CD4-positive, alpha-beta memory T cell (primary cell): ENCODE data around the gene LRIG1. TPM values are rescaled to one million over a fixed set of nuclear protein-coding genes. Genes with fewer than 3 reads are reported as not detected.

Experiments
- CTCF ChIA-PET: fragments of 350-600 bp; sonication (Branson Sonifier 250); formaldehyde crosslinking; loops from one replicate; lab custom pipeline; 2021; ENCODE audit warnings: inconsistent platforms; ENCODE audit not compliant: partially characterized antibody; lab: Charles Lee
- POLR2A ChIA-PET: fragments of 350-600 bp; sonication (Branson Sonifier 250); formaldehyde crosslinking; loops from one replicate; lab custom pipeline; 2021; ENCODE audit not compliant: partially characterized antibody; lab: Charles Lee
- DNase-seq, 5 donors: peaks; one replicate each; pipeline versions ENCODE4 v3.0.0 to v3.0.0-alpha.2; 2020 to 2022; ENCODE audit warnings: mixed read lengths in 1 of 5
- H3K27ac ChIP-seq: one replicate; pipeline ENCODE4 v1.7.0; 2013; ENCODE audit warnings: low read depth, low read length
- H3K27me3 ChIP-seq: 2 replicates; pipeline ENCODE4 v1.7.0; 2013; ENCODE audit warnings: mild to moderate bottlenecking, low read length, moderate library complexity; ENCODE audit not compliant: insufficient read depth
- H3K36me3 ChIP-seq: 2 replicates; pipeline ENCODE4 v1.7.0; 2013; ENCODE audit warnings: mild to moderate bottlenecking, low read length, moderate library complexity; ENCODE audit not compliant: insufficient read depth
- H3K4me1 ChIP-seq: 2 replicates; pipeline ENCODE4 v1.7.0; 2013; ENCODE audit warnings: mild to moderate bottlenecking, low read length, moderate library complexity; ENCODE audit not compliant: insufficient read depth
- H3K4me3 ChIP-seq, 2 donors: one replicate each; pipeline ENCODE4 v1.7.0; 2013; ENCODE audit warnings: low read length in 2 of 2, mild to moderate bottlenecking in 1 of 2
- H3K9me3 ChIP-seq, 2 donors: one replicate each; pipeline ENCODE4 v1.7.0; 2013; ENCODE audit warnings: low read length in 2 of 2, control low read depth in 1 of 2; ENCODE audit not compliant: control insufficient read depth in 1 of 2
- H3K27ac Mint-ChIP-seq, 7 donors: one replicate each; pipeline ENCODE4 v1.8.0; 2020 to 2021; ENCODE audit warnings: mixed read lengths in 7 of 7, mild to moderate bottlenecking in 6 of 7, inconsistent platforms in 3 of 7, moderate library complexity in 3 of 7
- H3K27me3 Mint-ChIP-seq, 2 donors: one replicate each; pipeline ENCODE4 v1.8.0; 2020 to 2021; ENCODE audit warnings: mixed read lengths in 2 of 2
- H3K36me3 Mint-ChIP-seq, 2 donors: one replicate each; pipeline ENCODE4 v1.8.0; 2020 to 2021; ENCODE audit warnings: mixed read lengths in 2 of 2, inconsistent platforms in 1 of 2, mild to moderate bottlenecking in 1 of 2
- H3K4me1 Mint-ChIP-seq, 4 donors: one replicate each; pipeline ENCODE4 v1.8.0; 2020 to 2021; ENCODE audit warnings: mixed read lengths in 4 of 4, mild to moderate bottlenecking in 1 of 4
- H3K4me3 Mint-ChIP-seq, 8 donors: one replicate each; pipeline ENCODE4 v1.8.0; 2020 to 2021; ENCODE audit warnings: mixed read lengths in 8 of 8, mild to moderate bottlenecking in 7 of 8, moderate library complexity in 6 of 8, inconsistent platforms in 3 of 8
- H3K9me3 Mint-ChIP-seq, 8 donors: one replicate each; pipeline ENCODE4 v1.8.0; 2020 to 2021; ENCODE audit warnings: mixed read lengths in 8 of 8, mild to moderate bottlenecking in 5 of 8, inconsistent platforms in 3 of 8, moderate library complexity in 1 of 8
- intact Hi-C: fragments of 100-400 bp; cut with micrococcal nuclease; formaldehyde crosslinking; loops from one replicate; pipeline ENCODE4 v1.15.1; 2023
- polyA plus RNA-seq, 2 donors: library from polyadenylated mRNA; unstranded; fragments of 300-500 nt; fragmentation: Illumina TruSeq; gene quantifications; one replicate each; pipeline ENCODE4 v1.2.3, GENCODE V29; 2021
- total RNA-seq, 2 experiments: library from RNA; stranded (reverse); gene quantifications; one replicate each; pipeline ENCODE4 v1.2.3, GENCODE V29; 2021

The LRIG1 gene
- total and polyA plus RNA-seq, 4 experiments from 2014 or later: 28.6 to 71.7 (median 62.4) TPM

DNA sequence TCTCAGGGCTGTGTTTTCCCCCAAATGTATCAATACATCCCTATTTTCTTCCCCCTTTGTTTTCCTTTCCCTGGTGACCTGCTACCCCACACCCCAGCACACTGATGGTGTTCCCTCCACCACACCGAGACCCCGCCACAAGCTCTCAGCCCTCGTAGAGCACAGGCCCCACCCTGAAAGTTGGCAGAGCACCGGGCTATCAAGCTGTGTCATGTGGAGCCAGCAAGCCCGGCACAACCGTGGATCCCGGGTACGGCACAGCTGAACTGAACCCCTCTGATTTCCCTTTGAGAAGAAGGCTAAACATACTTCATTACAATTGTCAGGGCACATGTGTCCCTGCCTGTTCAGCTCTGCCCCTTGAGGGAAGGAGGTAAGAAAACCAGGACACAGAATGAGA is 69.9 kb downstream of the LRIG1 start:
- H3K27me3 Mint-ChIP-seq: no peaks in the 10 kb centered on the region
- H3K36me3 Mint-ChIP-seq: peaks cover 31 to 37% of the 10 kb centered on the region in 2 donors
- ChIA-PET CTCF (interaction anchor here (1.6 kb wide), 1 partner anchor 23 kb away, joined by 5 read pairs; no protein-coding TSS in a partner anchor), POLR2A (no interaction called here)
- no peak for DNase-seq
- H3K27ac Mint-ChIP-seq: peak overlapping the region in 6 of 7 donors; percentile 11 to 75 (median 51)
- H3K36me3 ChIP-seq: peaks cover 10% of the 10 kb centered on the region
- peak overlapping the region in 1 of 8 donors; percentile 43 for H3K4me3 Mint-ChIP-seq
- peaks cover 0 to 2% (median 0%) of the 10 kb centered on the region in 8 donors for H3K9me3 Mint-ChIP-seq
- H3K4me3 ChIP-seq: no peak overlapping the region
- intact Hi-C loops: no loop called here
- H3K27ac ChIP-seq: no peak overlapping the region
- H3K4me1 ChIP-seq: peaks cover 18% of the 10 kb centered on the region
- no peaks in the 10 kb centered on the region for H3K9me3 ChIP-seq
- no peaks in the 10 kb centered on the region for H3K27me3 ChIP-seq
- peaks cover 52 to 84% (median 71%) of the 10 kb centered on the region in 4 donors for H3K4me1 Mint-ChIP-seq

DNA sequence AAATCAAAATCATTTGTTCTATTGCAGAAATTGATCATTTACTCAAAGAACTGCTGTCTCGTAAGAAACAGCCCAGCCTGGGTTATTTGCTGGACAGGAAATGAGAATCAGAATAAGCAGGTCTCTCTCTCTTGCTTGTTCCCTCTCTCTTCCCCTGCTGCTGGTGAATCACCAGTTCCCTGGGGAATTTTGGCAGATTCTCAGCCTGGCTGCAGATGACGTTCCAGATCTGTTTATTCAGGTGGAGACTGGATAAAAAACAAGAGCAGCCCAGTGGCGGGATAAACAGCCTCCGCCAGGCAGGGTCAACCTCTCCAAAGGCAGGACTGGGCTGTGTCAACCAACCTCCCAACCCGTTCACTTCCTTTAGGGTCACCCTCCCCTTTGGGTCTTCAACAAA is 72.1 kb downstream of the LRIG1 start:
- Histone ChIP-seq H3K36me3 (peaks cover 10% of the 10 kb centered on the region), H3K9me3 (no peaks in the 10 kb centered on the region), H3K27me3 (no peaks in the 10 kb centered on the region), H3K4me1 (peaks cover 11% of the 10 kb centered on the region), H3K27ac (no peak overlapping the region), H3K4me3 (no peak overlapping the region)
- CTCF ChIA-PET: interaction anchor here (1.3 to 1.4 kb wide), 3 partner anchors 21 to 40 kb away, joined by 3 to 5 read pairs (median 3); no protein-coding TSS in a partner anchor
- intact Hi-C loops: loop anchor here (5.0 kb wide), 1 partner anchor 69 kb away; no protein-coding TSS in a partner anchor
- Mint-ChIP-seq H3K4me3 (no peak overlapping the region), H3K36me3 (peaks cover 30 to 31% of the 10 kb centered on the region in 2 donors), H3K4me1 (peaks cover 48 to 87% (median 69%) of the 10 kb centered on the region in 4 donors), H3K9me3 (peaks cover 0 to 6% (median under 1%) of the 10 kb centered on the region in 8 donors), H3K27ac (no peak overlapping the region), H3K27me3 (no peaks in the 10 kb centered on the region)
- POLR2A ChIA-PET: no interaction called here
- no peak for DNase-seq

DNA sequence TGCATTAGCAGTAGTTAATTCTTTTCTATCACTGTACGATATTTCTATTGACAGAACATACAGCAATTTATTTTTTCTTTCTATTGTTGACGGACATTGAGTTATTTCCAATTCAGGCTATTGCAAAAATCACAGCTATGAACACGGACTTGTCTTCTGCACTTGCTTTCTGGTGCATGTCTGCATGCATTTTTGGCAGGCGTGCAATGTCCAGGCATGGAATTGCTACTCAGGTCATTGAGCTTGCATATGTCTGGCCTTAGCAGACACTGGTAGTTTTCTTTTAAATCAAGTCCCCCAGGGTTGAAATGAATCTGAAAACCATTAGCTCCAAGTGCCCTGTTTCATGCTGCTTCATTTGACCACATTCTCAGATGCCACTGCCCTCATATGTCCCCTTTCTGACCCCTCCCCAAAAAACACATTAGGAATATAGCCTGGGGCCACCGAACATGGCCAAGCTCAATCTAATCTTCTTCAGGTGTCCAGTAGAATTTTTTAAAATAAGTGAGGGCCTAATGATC is 72.8 kb downstream of the LRIG1 start:
- H3K27ac ChIP-seq: no peak overlapping the region
- intact Hi-C loops: loop anchor here (5.0 kb wide), 1 partner anchor 69 kb away; no protein-coding TSS in a partner anchor
- DNase-seq: no peak
- Mint-ChIP-seq H3K36me3 (peaks cover 30 to 32% of the 10 kb centered on the region in 2 donors), H3K27me3 (no peaks in the 10 kb centered on the region), H3K27ac (peak overlapping the region in 5 of 7 donors; percentile 13 to 57 (median 26)), H3K4me3 (no peak overlapping the region), H3K4me1 (peaks cover 46 to 84% (median 64%) of the 10 kb centered on the region in 4 donors), H3K9me3 (peaks cover 0 to 10% (median 4%) of the 10 kb centered on the region in 8 donors)
- no peaks in the 10 kb centered on the region for H3K9me3 ChIP-seq
- H3K36me3 ChIP-seq: peaks cover 10% of the 10 kb centered on the region
- POLR2A ChIA-PET: no interaction called here
- no peak overlapping the region for H3K4me3 ChIP-seq
- no peaks in the 10 kb centered on the region for H3K27me3 ChIP-seq
- CTCF ChIA-PET: interaction anchor here (1.3 to 1.4 kb wide), 3 partner anchors 20 to 41 kb away, joined by 3 to 5 read pairs (median 3); no protein-coding TSS in a partner anchor
- peaks cover 4% of the 10 kb centered on the region for H3K4me1 ChIP-seq

DNA sequence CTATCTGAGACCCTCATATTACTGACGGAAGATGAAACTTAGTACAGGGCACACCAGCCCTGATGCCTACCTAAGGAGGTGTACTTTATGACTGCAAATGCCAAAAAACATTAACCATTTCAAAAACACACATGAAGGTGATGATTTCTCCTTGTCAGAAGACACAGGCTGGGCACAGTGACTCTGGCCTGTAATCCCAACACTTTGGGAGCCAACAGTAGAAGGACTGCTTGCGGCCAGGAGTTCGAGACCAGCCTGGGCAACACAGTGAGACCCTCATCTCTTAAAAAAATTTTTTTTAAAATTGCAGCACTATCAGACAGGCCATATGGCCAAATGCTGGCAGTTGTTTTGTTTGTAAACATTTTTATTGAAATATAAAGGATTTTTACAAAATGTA is 73.5 kb downstream of the LRIG1 start:
- H3K27ac ChIP-seq: no peak overlapping the region
- H3K27me3 ChIP-seq: no peaks in the 10 kb centered on the region
- DNase-seq: no peak
- ChIA-PET CTCF (interaction anchor here (1.3 to 1.4 kb wide), 3 partner anchors 19 to 42 kb away, joined by 3 to 5 read pairs (median 3); no protein-coding TSS in a partner anchor), POLR2A (no interaction called here)
- no peaks in the 10 kb centered on the region for H3K9me3 ChIP-seq
- no peaks in the 10 kb centered on the region for H3K27me3 Mint-ChIP-seq
- no peak overlapping the region for H3K4me3 Mint-ChIP-seq
- H3K36me3 Mint-ChIP-seq: peaks cover 36 to 38% of the 10 kb centered on the region in 2 donors
- intact Hi-C loops: loop anchor here (5.0 kb wide), 1 partner anchor 70 kb away; no protein-coding TSS in a partner anchor
- peaks cover 3 to 17% (median 10%) of the 10 kb centered on the region in 8 donors for H3K9me3 Mint-ChIP-seq
- no peak overlapping the region for H3K4me3 ChIP-seq
- H3K4me1 ChIP-seq: no peaks in the 10 kb centered on the region
- H3K4me1 Mint-ChIP-seq: peaks cover 49 to 80% (median 67%) of the 10 kb centered on the region in 4 donors
- peak overlapping the region in 3 of 7 donors; percentile 32 to 58 (median 57) for H3K27ac Mint-ChIP-seq
- peaks cover 8% of the 10 kb centered on the region for H3K36me3 ChIP-seq

DNA sequence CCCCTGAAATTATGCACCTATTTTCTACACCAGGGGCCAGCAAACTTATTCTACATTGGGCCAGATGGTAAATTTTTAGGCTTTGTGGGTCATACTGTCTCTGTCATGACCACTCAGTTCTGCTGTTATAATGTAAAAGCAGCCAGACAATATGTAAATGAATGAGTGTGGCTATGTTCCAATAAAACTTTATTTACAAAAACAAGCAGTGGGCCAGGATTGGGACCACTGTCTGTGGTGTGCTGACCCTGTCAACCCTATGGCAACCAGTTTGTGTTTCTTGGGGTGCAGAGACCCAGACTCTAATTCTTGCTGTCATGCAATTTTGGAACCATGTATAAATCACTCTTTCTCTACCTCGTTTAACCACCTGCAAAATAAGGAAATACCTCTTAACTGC is 74.7 kb downstream of the LRIG1 start:
- H3K4me3 Mint-ChIP-seq: no peak overlapping the region
- H3K27ac ChIP-seq: no peak overlapping the region
- no peak overlapping the region for H3K4me3 ChIP-seq
- H3K27ac Mint-ChIP-seq: peak overlapping the region in 4 of 7 donors; percentile 39 to 49 (median 46)
- no peak for DNase-seq
- H3K27me3 ChIP-seq: no peaks in the 10 kb centered on the region
- ChIA-PET POLR2A (no interaction called here), CTCF (interaction anchor here (1.4 kb wide), 1 partner anchor 47 kb away, joined by 4 read pairs; no protein-coding TSS in a partner anchor)
- no peaks in the 10 kb centered on the region for H3K4me1 ChIP-seq
- peaks cover 47 to 77% (median 63%) of the 10 kb centered on the region in 4 donors for H3K4me1 Mint-ChIP-seq
- peaks cover 39 to 42% of the 10 kb centered on the region in 2 donors for H3K36me3 Mint-ChIP-seq
- no peaks in the 10 kb centered on the region for H3K27me3 Mint-ChIP-seq
- peaks cover 3 to 26% (median 19%) of the 10 kb centered on the region in 8 donors for H3K9me3 Mint-ChIP-seq
- intact Hi-C loops: loop anchor here (5.0 kb wide), 1 partner anchor 71 kb away; no protein-coding TSS in a partner anchor
- H3K9me3 ChIP-seq: no peaks in the 10 kb centered on the region
- no peaks in the 10 kb centered on the region for H3K36me3 ChIP-seq

DNA sequence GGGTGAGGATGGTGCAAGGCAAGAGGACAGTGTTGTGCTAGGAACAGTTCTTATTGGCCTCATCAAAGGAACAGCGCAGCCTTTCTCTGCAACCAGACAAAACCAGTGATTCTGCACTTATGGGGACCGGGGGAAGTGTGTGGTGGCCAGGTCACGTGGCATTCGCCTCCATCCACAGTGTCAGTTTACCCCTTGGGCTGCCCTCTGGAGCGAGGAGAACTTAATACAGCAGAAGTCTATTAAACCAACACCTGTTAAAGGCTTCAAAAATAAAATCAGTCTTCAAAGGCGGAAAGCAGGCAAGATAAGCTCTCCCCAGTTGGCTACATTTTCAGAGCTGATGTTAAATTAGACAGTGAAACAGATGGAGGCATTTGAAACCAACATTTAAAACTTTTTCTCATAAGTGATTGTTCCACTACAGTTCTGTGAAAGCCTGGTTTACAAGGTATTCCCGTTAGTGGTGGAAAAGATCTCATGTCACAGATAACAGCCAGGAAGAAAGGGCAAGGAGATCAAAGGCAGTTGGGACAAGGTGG is 75.2 kb downstream of the LRIG1 start:
- Histone ChIP-seq H3K36me3 (no peaks in the 10 kb centered on the region), H3K27me3 (no peaks in the 10 kb centered on the region), H3K9me3 (no peaks in the 10 kb centered on the region), H3K27ac (no peak overlapping the region), H3K4me3 (no peak overlapping the region), H3K4me1 (peaks cover 1% of the 10 kb centered on the region)
- Mint-ChIP-seq H3K36me3 (peaks cover 39 to 47% of the 10 kb centered on the region in 2 donors), H3K27me3 (no peaks in the 10 kb centered on the region), H3K9me3 (peaks cover 3 to 28% (median 22%) of the 10 kb centered on the region in 8 donors), H3K4me1 (peaks cover 48 to 77% (median 62%) of the 10 kb centered on the region in 4 donors), H3K4me3 (no peak overlapping the region), H3K27ac (peak overlapping the region in 4 of 7 donors; percentile 43 to 77 (median 48))
- ChIA-PET CTCF (interaction anchor here (1.4 to 2.7 kb wide), 2 partner anchors 18 to 47 kb away, joined by 4 to 16 read pairs; no protein-coding TSS in a partner anchor), POLR2A (no interaction called here)
- intact Hi-C loops: loop anchor here (5.0 kb wide), 1 partner anchor 72 kb away; no protein-coding TSS in a partner anchor
- no peak for DNase-seq

DNA sequence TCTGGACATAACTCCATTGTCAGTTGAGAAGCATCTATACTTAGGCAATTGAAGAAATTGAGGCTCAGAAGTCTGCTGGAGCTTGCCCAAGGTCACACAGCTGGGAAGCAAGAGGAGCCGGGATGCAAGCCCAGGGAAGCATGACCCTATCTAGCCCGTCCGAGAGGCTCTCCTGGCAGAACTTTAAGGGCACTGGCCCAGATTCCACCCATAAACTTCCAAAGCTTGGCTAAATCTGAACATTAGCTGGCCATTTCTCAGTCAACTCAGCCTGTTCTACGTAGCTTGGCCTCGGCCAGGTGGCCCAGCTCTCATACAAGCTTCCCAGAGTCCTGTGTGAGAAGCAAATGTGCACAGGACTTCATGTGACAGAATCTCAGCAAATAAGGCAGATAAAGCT is 75.8 kb downstream of the LRIG1 start:
- CTCF ChIA-PET: interaction anchor here (1.4 to 2.7 kb wide), 2 partner anchors 17 to 46 kb away, joined by 4 to 16 read pairs; no protein-coding TSS in a partner anchor
- Mint-ChIP-seq H3K4me3 (no peak overlapping the region), H3K27ac (peak overlapping the region in 2 of 7 donors; percentile 48 to 77), H3K27me3 (no peaks in the 10 kb centered on the region), H3K4me1 (peaks cover 49 to 78% (median 63%) of the 10 kb centered on the region in 4 donors), H3K9me3 (peaks cover 3 to 32% (median 25%) of the 10 kb centered on the region in 8 donors), H3K36me3 (peaks cover 44 to 53% of the 10 kb centered on the region in 2 donors)
- H3K36me3 ChIP-seq: peaks cover 4% of the 10 kb centered on the region
- DNase-seq: no peak
- H3K4me3 ChIP-seq: no peak overlapping the region
- POLR2A ChIA-PET: no interaction called here
- H3K4me1 ChIP-seq: peaks cover 6% of the 10 kb centered on the region
- intact Hi-C loops: loop anchor here (5.0 kb wide), 1 partner anchor 72 kb away; no protein-coding TSS in a partner anchor
- H3K27ac ChIP-seq: no peak overlapping the region
- H3K27me3 ChIP-seq: no peaks in the 10 kb centered on the region
- no peaks in the 10 kb centered on the region for H3K9me3 ChIP-seq
